HepG2 (cell line): ENCODE data around the gene COMMD4. TPM values are rescaled to one million over a fixed set of nuclear protein-coding genes. Genes with fewer than 3 reads are reported as not detected.

Source experiments
- DMTF1 ChIP-seq: sonication (generic); formaldehyde crosslinking; IDR thresholded peaks from 2 replicates; pipeline ENCODE4 v1.4.0; 2020; ENCODE audit warnings: mild to moderate bottlenecking, missing genetic modification reagents
- GTF2F1 ChIP-seq: fragments of 150-350 bp; IDR thresholded peaks from 2 replicates; pipeline ENCODE4 v1.6.1; 2014; ENCODE audit warnings: low read length
- HIC2 ChIP-seq: sonication (generic); formaldehyde crosslinking; IDR thresholded peaks from 2 replicates; pipeline ENCODE4 v1.9.0; 2022; ENCODE audit warnings: low read depth, missing genetic modification reagents
- HNRNPK ChIP-seq: fragments of 200-400 bp; formaldehyde crosslinking; IDR thresholded peaks from 2 replicates; pipeline ENCODE4 v1.6.1; 2018; ENCODE audit warnings: low read length, low read depth, moderate library complexity, mild to moderate bottlenecking; ENCODE audit not compliant: poor library complexity, severe bottlenecking
- JUNB ChIP-seq: sonication (generic); formaldehyde crosslinking; IDR thresholded peaks from 2 replicates; pipeline ENCODE4 v1.8.0; 2022; ENCODE audit warnings: missing genetic modification reagents, mild to moderate bottlenecking, borderline replicate concordance
- MEF2D ChIP-seq: sonication (generic); formaldehyde crosslinking; IDR thresholded peaks from 2 replicates; pipeline ENCODE4 v1.5.1; 2020; ENCODE audit warnings: mild to moderate bottlenecking, missing genetic modification reagents
- NFE2L2 ChIP-seq: fragments of 150-350 bp; IDR thresholded peaks from 2 replicates; pipeline ENCODE4 v1.6.1; 2014; ENCODE audit warnings: low read length
- NFIC ChIP-seq: IDR thresholded peaks from 2 replicates; pipeline ENCODE4 v1.6.1; 2012; ENCODE audit warnings: mild to moderate bottlenecking, low read length, inconsistent platforms
- SALL2 ChIP-seq: sonication (generic); formaldehyde crosslinking; IDR thresholded peaks from 2 replicates; pipeline ENCODE4 v1.8.1; 2023; ENCODE audit warnings: mild to moderate bottlenecking, missing genetic modification reagents, inconsistent platforms
- SP140L ChIP-seq: sonication (generic); formaldehyde crosslinking; IDR thresholded peaks from 2 replicates; pipeline ENCODE4 v1.4.0; 2020; ENCODE audit warnings: missing genetic modification reagents, borderline replicate concordance
- ZHX2 ChIP-seq, 2 experiments: sonication (generic) in 1 of 2; formaldehyde crosslinking in 1 of 2; IDR thresholded peaks; 2 replicates each; pipeline versions ENCODE4 v1.6.1 to v1.9.0; 2014 to 2022; ENCODE audit warnings: antibody characterized with exemption in 1 of 2, borderline replicate concordance in 1 of 2, inconsistent platforms in 1 of 2, low read depth in 1 of 2, missing genetic modification reagents in 1 of 2
- ZNF569 ChIP-seq: sonication (generic); formaldehyde crosslinking; IDR thresholded peaks from 2 replicates; pipeline ENCODE4 v1.5.0; 2020; ENCODE audit warnings: mild to moderate bottlenecking, missing genetic modification reagents, moderate library complexity, borderline replicate concordance
- ZNF800 ChIP-seq: sonication (generic); formaldehyde crosslinking; IDR thresholded peaks from 2 replicates; pipeline ENCODE4 v1.4.0; 2020; ENCODE audit warnings: missing genetic modification reagents
- ZSCAN22 ChIP-seq: sonication (generic); formaldehyde crosslinking; IDR thresholded peaks from 2 replicates; pipeline ENCODE4 v1.4.0; 2020; ENCODE audit warnings: mild to moderate bottlenecking, missing genetic modification reagents
- polyA plus RNA-seq, 8 experiments: library from polyadenylated mRNA; depleted of rRNA in 3 of 8; stranded (reverse) in 7 of 8; unstranded in 1 of 8; fragments of >200 nt; fragmentation: Illumina TruSeq in 4 of 8; extraction: Trizol in 4 of 8; gene quantifications; 2 replicates each; pipeline versions ENCODE4 v1.2.1 to v1.2.3, GENCODE V29; 2011 to 2016; ENCODE audit warnings: low read depth in 4 of 8, missing spikeins in 1 of 8, mixed read lengths in 1 of 8; ENCODE audit not compliant: insufficient read depth in 1 of 8
- total RNA-seq, 5 experiments: library from RNA; depleted of rRNA; stranded (reverse); fragments of >200 nt; fragmentation: Illumina TruSeq; extraction: Trizol; gene quantifications; 2 replicates each; pipeline ENCODE4 v1.2.3, GENCODE V29; 2016; ENCODE audit warnings: low read depth in 1 of 5

The COMMD4 gene
- total and polyA plus RNA-seq, 2 of the 13 experiments (the other 11 are each of a cell fraction or from before 2014, with no cell fraction given): 45.8 to 89.9 TPM

GRCh38 chr15:75347222-75348033, 11.6 kb downstream of the COMMD4 start (continued):
- TF ChIP-seq NFIC: no peak
- TF ChIP-seq ZNF800: no peak
- TF ChIP-seq ZHX2 (IDR thresholded peaks at IDR 0.05; ENCODE audit: low read depth): no peak
- no peak for TF ChIP-seq ZHX2 (CRISPR knock-in tag; IDR thresholded peaks at IDR 0.05; ENCODE audit: borderline replicate concordance)
- no peak for TF ChIP-seq JUNB
- TF ChIP-seq ZNF569 (CRISPR knock-in tag): no peak
- no peak for TF ChIP-seq HIC2 (CRISPR knock-in tag)
- TF ChIP-seq SP140L (CRISPR knock-in tag): no peak
- TF ChIP-seq NFE2L2: no peak
- no peak for TF ChIP-seq DMTF1 (CRISPR knock-in tag)
- no peak for TF ChIP-seq ZSCAN22 (CRISPR knock-in tag)
- no peak for TF ChIP-seq SALL2
- TF ChIP-seq MEF2D (CRISPR knock-in tag): no peak
- peak; percentile 57 for TF ChIP-seq HNRNPK
- TF ChIP-seq GTF2F1: no peak
